A549 (cell line): Measurements from ENCODE around the gene WIZ.

ENCODE experiments used
- BHLHE40 ChIP-seq: IDR thresholded peaks from 2 replicates; pipeline ENCODE4 v1.6.1; 2012; ENCODE audit warnings: low read depth, low read length, inconsistent platforms
- CEBPB ChIP-seq, 2 experiments: fragments of >200 bp in 1 of 2; sonication (Bioruptor Twin) in 1 of 2; formaldehyde crosslinking in 1 of 2; IDR thresholded peaks; 2 replicates each; pipeline ENCODE4 v1.6.1; 2012 to 2016
- EP300 ChIP-seq, 2 experiments: fragments of >200 bp; sonication (Bioruptor Twin); formaldehyde crosslinking; IDR thresholded peaks; 2 replicates in 1 of 2; 3 replicates in 1 of 2; pipeline ENCODE4 v1.6.1; 2016 to 2017
- JUNB ChIP-seq: fragments of >200 bp; sonication (Bioruptor Twin); formaldehyde crosslinking; IDR thresholded peaks from 2 replicates; pipeline ENCODE4 v1.6.1; 2016
- KDM1A ChIP-seq: fragments of 200-600 bp; sonication (generic); IDR thresholded peaks from 2 replicates; pipeline ENCODE4 v1.6.1; 2016; ENCODE audit warnings: low read depth, mild to moderate bottlenecking
- POLR2A ChIP-seq: IDR thresholded peaks from 2 replicates; pipeline ENCODE4 v1.6.1; 2012; ENCODE audit warnings: mild to moderate bottlenecking, low read length
- RFX5 ChIP-seq: fragments of 450-650 bp; IDR thresholded peaks from 2 replicates; pipeline ENCODE4 v1.7.1; 2014; ENCODE audit warnings: antibody characterized with exemption, mild to moderate bottlenecking, moderate library complexity
- TP53 ChIP-seq: fragments of 250-450 bp; sonication (Bioruptor Pico); IDR thresholded peaks from 2 replicates; pipeline ENCODE4 v1.5.0; 2021; ENCODE audit warnings: mild to moderate bottlenecking, moderate library complexity
- ZC3H11A ChIP-seq: fragments of 450-650 bp; IDR thresholded peaks from 2 replicates; pipeline ENCODE4 v1.6.1; 2014; ENCODE audit warnings: antibody characterized with exemption, mild to moderate bottlenecking
- TF ChIP-seq, protein P1 (sequence below): fragments of >200 bp; sonication (Bioruptor Twin); formaldehyde crosslinking; IDR thresholded peaks from 3 replicates; pipeline ENCODE4 v1.5.1; 2016
- TF ChIP-seq, protein P2 (sequence below): IDR thresholded peaks from 2 replicates; pipeline ENCODE4 v1.6.1; 2012

DNA sequence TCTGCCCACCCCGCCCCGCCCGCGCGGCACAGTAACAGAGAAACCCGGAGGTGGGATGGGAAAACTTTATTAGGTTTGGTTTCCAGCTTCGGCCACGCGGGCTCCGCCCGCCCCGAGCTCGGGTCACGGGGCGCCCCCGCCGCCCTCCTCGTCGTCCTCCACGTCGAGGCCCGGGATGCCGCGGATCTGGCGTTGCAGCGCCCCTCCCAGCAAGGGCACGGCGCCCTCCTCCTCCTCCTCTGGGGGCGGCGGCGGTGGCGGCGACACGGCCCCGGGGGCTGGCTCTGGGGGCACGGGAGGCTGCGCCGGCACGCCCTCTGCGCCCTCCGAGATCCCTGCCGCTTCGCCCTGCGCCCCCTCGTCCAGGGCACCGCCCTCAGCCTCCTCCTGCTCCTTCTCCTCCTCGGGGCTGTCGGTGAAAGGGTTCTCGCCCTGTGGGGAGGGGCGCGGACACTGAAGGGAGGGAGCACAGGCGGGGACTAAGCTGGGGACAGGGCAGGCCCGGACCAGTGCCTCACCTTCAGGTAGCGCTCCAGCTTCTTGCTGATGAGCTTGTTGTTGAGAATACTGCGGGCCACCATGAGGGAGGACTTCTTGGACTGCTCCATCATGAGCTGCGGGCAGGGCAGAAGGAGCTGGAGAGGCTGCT lies 69.6 kb downstream of the WIZ start:
- TF ChIP-seq, protein P1, sequence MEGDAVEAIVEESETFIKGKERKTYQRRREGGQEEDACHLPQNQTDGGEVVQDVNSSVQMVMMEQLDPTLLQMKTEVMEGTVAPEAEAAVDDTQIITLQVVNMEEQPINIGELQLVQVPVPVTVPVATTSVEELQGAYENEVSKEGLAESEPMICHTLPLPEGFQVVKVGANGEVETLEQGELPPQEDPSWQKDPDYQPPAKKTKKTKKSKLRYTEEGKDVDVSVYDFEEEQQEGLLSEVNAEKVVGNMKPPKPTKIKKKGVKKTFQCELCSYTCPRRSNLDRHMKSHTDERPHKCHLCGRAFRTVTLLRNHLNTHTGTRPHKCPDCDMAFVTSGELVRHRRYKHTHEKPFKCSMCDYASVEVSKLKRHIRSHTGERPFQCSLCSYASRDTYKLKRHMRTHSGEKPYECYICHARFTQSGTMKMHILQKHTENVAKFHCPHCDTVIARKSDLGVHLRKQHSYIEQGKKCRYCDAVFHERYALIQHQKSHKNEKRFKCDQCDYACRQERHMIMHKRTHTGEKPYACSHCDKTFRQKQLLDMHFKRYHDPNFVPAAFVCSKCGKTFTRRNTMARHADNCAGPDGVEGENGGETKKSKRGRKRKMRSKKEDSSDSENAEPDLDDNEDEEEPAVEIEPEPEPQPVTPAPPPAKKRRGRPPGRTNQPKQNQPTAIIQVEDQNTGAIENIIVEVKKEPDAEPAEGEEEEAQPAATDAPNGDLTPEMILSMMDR, result no peak
- TF ChIP-seq, protein P2, sequence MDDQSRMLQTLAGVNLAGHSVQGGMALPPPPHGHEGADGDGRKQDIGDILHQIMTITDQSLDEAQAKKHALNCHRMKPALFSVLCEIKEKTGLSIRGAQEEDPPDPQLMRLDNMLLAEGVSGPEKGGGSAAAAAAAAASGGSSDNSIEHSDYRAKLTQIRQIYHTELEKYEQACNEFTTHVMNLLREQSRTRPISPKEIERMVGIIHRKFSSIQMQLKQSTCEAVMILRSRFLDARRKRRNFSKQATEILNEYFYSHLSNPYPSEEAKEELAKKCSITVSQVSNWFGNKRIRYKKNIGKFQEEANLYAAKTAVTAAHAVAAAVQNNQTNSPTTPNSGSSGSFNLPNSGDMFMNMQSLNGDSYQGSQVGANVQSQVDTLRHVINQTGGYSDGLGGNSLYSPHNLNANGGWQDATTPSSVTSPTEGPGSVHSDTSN, result no peak
- TF ChIP-seq JUNB (no peak), TP53 (CRISPR knock-in tag) (no peak), EP300 (IDR thresholded peaks at IDR 0.05) (no peak), BHLHE40 (no peak), ZC3H11A (no peak), POLR2A (peak; percentile 42), RFX5 (no peak), CEBPB (IDR thresholded peaks at IDR 0.05) (no peak), KDM1A (no peak)
